Common myeloid progenitor, CD34-positive (primary cell): ENCODE measurements around the gene C14orf132.

ENCODE experiments used
- CTCF ChIA-PET: fragments of 350-600 bp; sonication (Branson Sonifier 250); formaldehyde crosslinking; loops from one replicate; lab custom pipeline; 2021; ENCODE audit warnings: antibody characterized with exemption; lab: Charles Lee
- POLR2A ChIA-PET: fragments of 350-600 bp; sonication (Branson Sonifier 250); formaldehyde crosslinking; loops from one replicate; lab custom pipeline; 2021; ENCODE audit warnings: antibody characterized with exemption; lab: Charles Lee
- DNase-seq, 3 donors: peaks; one replicate each; pipeline versions ENCODE4 v3.0.0 to v3.0.0-alpha.2; 2013
- H3K27ac ChIP-seq, 2 experiments: 1 replicate in 1 of 2; 2 replicates in 1 of 2; pipeline ENCODE4 v1.7.0; 2013; ENCODE audit warnings: inconsistent platforms in 2 of 2, low read length in 2 of 2, mild to moderate bottlenecking in 2 of 2, low read depth in 1 of 2, moderate library complexity in 1 of 2; ENCODE audit not compliant: severe bottlenecking in 2 of 2, insufficient read depth in 1 of 2, poor library complexity in 1 of 2
- H3K27me3 ChIP-seq, 5 experiments: replicated peaks in 2 of 5; 1 replicate in 3 of 5; 2 replicates in 2 of 5; pipeline versions ENCODE4 v1.6.1 to v1.7.0; 2013; ENCODE audit warnings: low read length in 4 of 5, mild to moderate bottlenecking in 2 of 5, moderate library complexity in 2 of 5, inconsistent platforms in 1 of 5; ENCODE audit not compliant: insufficient read depth in 5 of 5, control insufficient read depth in 4 of 5
- H3K36me3 ChIP-seq, 4 experiments: 1 replicate in 2 of 4; 2 replicates in 2 of 4; pipeline versions ENCODE4 v1.6.1 to v1.7.0; 2013; ENCODE audit warnings: low read length in 3 of 4, control low read depth in 1 of 4, mild to moderate bottlenecking in 1 of 4; ENCODE audit not compliant: control insufficient read depth in 4 of 4, insufficient read depth in 4 of 4
- H3K4me1 ChIP-seq, 4 experiments: 1 replicate in 3 of 4; 2 replicates in 1 of 4; pipeline versions ENCODE4 v1.6.1 to v1.7.1; 2013; ENCODE audit warnings: low read length in 3 of 4, mild to moderate bottlenecking in 3 of 4, control low read depth in 1 of 4, inconsistent platforms in 1 of 4, moderate library complexity in 1 of 4; ENCODE audit not compliant: control insufficient read depth in 4 of 4, insufficient read depth in 4 of 4; ENCODE audit errors: control extremely low read depth in 1 of 4
- H3K4me3 ChIP-seq, 7 experiments: 1 replicate in 4 of 7; 2 replicates in 3 of 7; pipeline versions ENCODE4 v1.5.1 to v1.7.0; 2013; ENCODE audit warnings: mild to moderate bottlenecking in 7 of 7, low read length in 6 of 7, moderate library complexity in 6 of 7, inconsistent platforms in 2 of 7, low read depth in 2 of 7, control low read depth in 1 of 7; ENCODE audit not compliant: insufficient read depth in 4 of 7, control insufficient read depth in 1 of 7; ENCODE audit errors: extremely low read depth in 1 of 7
- H3K9me3 ChIP-seq, 5 experiments: 1 replicate in 4 of 5; 2 replicates in 1 of 5; pipeline versions ENCODE4 v1.6.1 to v1.7.1; 2013; ENCODE audit warnings: low read length in 4 of 5, mild to moderate bottlenecking in 2 of 5, inconsistent platforms in 1 of 5, low read depth in 1 of 5, moderate library complexity in 1 of 5; ENCODE audit not compliant: control insufficient read depth in 4 of 5, insufficient read depth in 2 of 5; ENCODE audit errors: control extremely low read depth in 1 of 5
- WGBS: methylation state at CpG from one replicate; pipeline ENCODE4 v1.1.5; 2013; ENCODE audit not compliant: insufficient coverage; 5-methylcytosine and 5-hydroxymethylcytosine counted together

Gene C14orf132

GRCh38 chr14:96103075-96103474 is 63.9 kb downstream of the C14orf132 start:
- CTCF ChIA-PET = interaction anchor here (3.3 to 4.5 kb wide), 2 partner anchors 15 to 171 kb away, joined by 12 to 45 read pairs; no protein-coding TSS in a partner anchor

DNA sequence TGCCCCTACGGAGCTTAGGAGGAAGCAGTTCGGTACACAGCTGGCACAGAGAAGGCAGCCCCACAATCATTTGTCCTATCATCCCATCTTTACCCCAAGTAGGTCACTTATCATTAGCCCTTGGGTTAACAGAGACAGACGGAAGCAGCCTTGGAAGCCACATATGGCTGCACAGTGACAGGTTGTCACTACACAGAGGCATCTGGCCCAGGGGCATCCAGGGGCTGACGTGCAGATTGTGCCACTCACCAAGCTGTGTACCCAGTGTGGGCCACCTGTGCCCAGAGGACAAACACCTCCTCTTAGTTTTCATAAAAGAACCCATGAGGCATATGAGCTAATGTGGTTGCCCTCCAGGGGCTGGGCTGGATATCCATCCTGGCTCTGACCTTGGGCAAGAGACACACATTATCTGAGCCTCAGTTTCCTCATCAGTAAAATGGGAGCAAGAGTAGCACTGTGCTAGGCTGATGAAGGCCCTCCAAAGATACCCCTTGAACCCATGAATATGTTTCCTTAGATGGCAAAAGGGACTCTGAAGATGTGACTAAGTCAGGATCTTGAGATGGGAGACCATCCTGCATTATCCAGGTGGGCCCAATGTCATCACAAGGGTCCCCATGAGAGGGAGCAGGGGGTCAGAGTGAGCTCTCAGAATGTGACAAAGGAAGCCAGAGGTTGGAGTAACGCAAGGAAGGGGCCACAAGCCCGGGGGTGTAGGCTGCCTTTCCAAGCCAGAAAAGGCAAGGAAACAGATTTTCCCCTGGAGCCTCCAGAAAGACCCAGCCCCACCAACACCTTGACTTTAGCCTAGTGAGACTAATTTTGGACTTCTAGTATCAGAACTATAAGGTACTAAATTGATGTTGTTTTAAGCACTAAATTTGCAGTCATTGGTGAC is 64.6 kb downstream of the C14orf132 start:
- no peak overlapping the region for H3K4me3 ChIP-seq
- ChIA-PET POLR2A (no interaction called here), CTCF (interaction anchor here (4.5 kb wide), 1 partner anchor 170 kb away, joined by 45 read pairs; no protein-coding TSS in a partner anchor)
- H3K9me3 ChIP-seq = no peaks in the 10 kb centered on the region
- peaks cover 0 to 12% (median 0%) of the 10 kb centered on the region in 5 experiments for H3K27me3 ChIP-seq
- DNase-seq = no peak
- no peaks in the 10 kb centered on the region for H3K36me3 ChIP-seq
- 85% methylated on average over 5 of the region's 6 CpGs for WGBS
- no peaks in the 10 kb centered on the region for H3K4me1 ChIP-seq
- no peak overlapping the region for H3K27ac ChIP-seq

More at GRCh38 chr14:96103075-96103474, 63.9 kb downstream of the C14orf132 start:
- no peak for DNase-seq
- Histone ChIP-seq H3K27me3 (peaks cover 0 to 12% (median 0%) of the 10 kb centered on the region in 5 experiments), H3K9me3 (no peaks in the 10 kb centered on the region), H3K4me1 (no peaks in the 10 kb centered on the region), H3K36me3 (no peaks in the 10 kb centered on the region), H3K4me3 (no peak overlapping the region), H3K27ac (no peak overlapping the region)
- POLR2A ChIA-PET = no interaction called here
- WGBS = 94% methylated on average over 2 of the region's 2 CpGs

DNA sequence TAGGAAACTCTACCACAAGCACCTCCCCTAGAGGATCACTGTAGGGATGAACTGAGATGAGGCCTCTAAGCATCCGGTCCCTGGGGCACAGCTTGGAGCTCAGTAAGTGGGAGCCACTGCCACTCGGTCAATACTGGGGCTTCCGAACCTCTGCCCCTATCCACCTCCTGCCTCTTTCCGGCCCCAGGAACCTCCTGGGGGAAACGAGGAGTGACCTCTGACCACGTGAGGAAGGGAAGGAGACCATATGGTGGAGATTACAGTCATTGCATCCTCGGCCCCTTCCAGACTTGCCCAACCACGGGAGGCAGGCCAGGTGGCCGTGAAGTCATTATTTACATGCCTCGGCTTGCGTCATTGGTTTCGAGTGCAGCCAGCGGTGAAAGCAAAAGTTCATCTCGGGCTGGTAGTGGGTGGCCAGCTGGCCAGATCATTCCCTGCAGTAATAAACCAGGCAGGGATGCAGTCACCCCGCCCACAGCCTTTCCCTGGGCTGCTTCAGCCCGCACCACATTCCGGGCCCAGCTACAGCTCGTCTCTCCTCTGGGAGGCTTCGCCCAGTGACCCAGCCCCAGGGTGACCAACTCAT is 65.4 kb downstream of the C14orf132 start:
- H3K27me3 ChIP-seq = peaks cover 0 to 12% (median 0%) of the 10 kb centered on the region in 5 experiments
- H3K9me3 ChIP-seq = no peaks in the 10 kb centered on the region
- no peaks in the 10 kb centered on the region for H3K36me3 ChIP-seq
- CTCF ChIA-PET = no interaction called here
- no peak overlapping the region for H3K4me3 ChIP-seq
- WGBS = 83% methylated on average over 19 of the region's 19 CpGs
- H3K27ac ChIP-seq = no peak overlapping the region
- DNase-seq = no peak
- POLR2A ChIA-PET = no interaction called here
- no peaks in the 10 kb centered on the region for H3K4me1 ChIP-seq

DNA sequence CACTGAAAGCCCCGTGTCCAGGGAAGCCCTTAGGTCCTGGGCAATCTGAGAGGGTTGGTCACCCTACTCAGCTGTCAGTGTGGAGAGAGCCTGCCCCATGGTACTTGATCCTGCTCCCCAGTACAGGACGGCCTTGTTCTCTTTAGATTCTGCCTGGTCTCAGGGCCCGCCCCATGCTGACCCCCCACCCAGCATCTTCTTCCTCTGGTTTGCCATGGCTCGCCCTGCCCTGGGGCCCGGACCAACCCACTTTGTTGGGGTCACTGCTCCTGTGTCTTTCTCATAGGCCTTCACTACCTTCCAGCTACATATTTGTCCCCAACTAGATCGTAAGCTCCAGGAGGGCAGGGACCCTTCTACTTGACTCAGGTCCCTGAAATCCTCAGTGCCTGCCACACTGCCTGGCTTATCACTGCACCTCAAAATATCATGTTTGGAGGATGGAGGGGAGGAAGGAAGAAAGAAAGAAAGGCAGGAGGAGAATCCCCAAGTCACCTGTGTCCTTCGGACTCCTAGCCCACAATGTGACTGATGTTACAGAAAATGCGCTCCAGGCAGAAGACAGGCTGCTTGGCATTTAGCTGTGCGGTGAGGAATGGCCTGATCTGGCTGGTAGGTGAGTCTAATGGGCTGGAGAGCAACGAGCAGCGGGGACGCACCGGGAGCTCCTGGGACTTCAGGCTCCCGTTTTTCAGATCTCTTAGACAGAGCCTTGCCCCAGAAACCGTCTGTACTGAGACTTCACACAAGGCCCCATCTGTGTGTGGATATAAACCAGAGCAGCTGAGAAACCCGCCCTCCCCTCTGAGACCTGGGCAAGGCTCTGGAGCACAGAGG is 66.1 kb downstream of the C14orf132 start:
- 95% methylated on average over 10 of the region's 16 CpGs for WGBS
- no peak overlapping the region for H3K27ac ChIP-seq
- ChIA-PET POLR2A (no interaction called here), CTCF (interaction anchor here (2.0 kb wide), 1 partner anchor 169 kb away, joined by 5 read pairs; no protein-coding TSS in a partner anchor)
- peaks cover 0 to 12% (median 0%) of the 10 kb centered on the region in 5 experiments for H3K27me3 ChIP-seq
- H3K4me1 ChIP-seq = no peaks in the 10 kb centered on the region
- DNase-seq = no peak
- no peaks in the 10 kb centered on the region for H3K36me3 ChIP-seq
- H3K9me3 ChIP-seq = no peaks in the 10 kb centered on the region
- H3K4me3 ChIP-seq = no peak overlapping the region

GRCh38 chr14:96105926-96106441 is 66.8 kb downstream of the C14orf132 start:
- Histone ChIP-seq H3K9me3 (no peaks in the 10 kb centered on the region), H3K27me3 (peaks cover 0 to 12% (median 0%) of the 10 kb centered on the region in 5 experiments), H3K4me3 (no peak overlapping the region), H3K4me1 (no peaks in the 10 kb centered on the region), H3K27ac (no peak overlapping the region), H3K36me3 (no peaks in the 10 kb centered on the region)
- POLR2A ChIA-PET = no interaction called here
- 97% methylated on average over 10 of the region's 15 CpGs for WGBS
- DNase-seq = no peak
- CTCF ChIA-PET = interaction anchor here (2.0 kb wide), 1 partner anchor 168 kb away, joined by 5 read pairs; no protein-coding TSS in a partner anchor

GRCh38 chr14:96106891-96107290 is 67.7 kb downstream of the C14orf132 start:
- Histone ChIP-seq H3K27me3 (peaks cover 0 to 12% (median 0%) of the 10 kb centered on the region in 5 experiments), H3K9me3 (no peaks in the 10 kb centered on the region), H3K36me3 (no peaks in the 10 kb centered on the region), H3K4me3 (no peak overlapping the region), H3K27ac (no peak overlapping the region), H3K4me1 (no peaks in the 10 kb centered on the region)
- ChIA-PET POLR2A (no interaction called here), CTCF (interaction anchor here (2.0 kb wide), 1 partner anchor 167 kb away, joined by 5 read pairs; no protein-coding TSS in a partner anchor)
- WGBS = 98% methylated on average over 5 of the region's 6 CpGs
- no peak for DNase-seq
